CD14-positive monocyte (primary cell): Measurements from ENCODE around the gene CIITA. TPM values are rescaled to one million over a fixed set of nuclear protein-coding genes. Genes with fewer than 3 reads are reported as not detected.

Experiments
- DNase-seq, 3 donors: peaks; one replicate each; pipeline ENCODE4 v3.0.0-alpha.2; 2011 to 2022
- H2AFZ ChIP-seq: 2 replicates; pipeline ENCODE4 v1.6.0; 2012; ENCODE audit warnings: mild to moderate bottlenecking, low read depth, low read length, inconsistent platforms; ENCODE audit not compliant: insufficient read depth, poor library complexity, severe bottlenecking
- H3K27ac ChIP-seq, 2 donors: 1 replicate in 1 of 2; 2 replicates in 1 of 2; pipeline ENCODE4 v1.5.1; 2012 to 2013; ENCODE audit warnings: low read length in 2 of 2, control low read depth in 1 of 2, inconsistent platforms in 1 of 2, low read depth in 1 of 2, mild to moderate bottlenecking in 1 of 2
- H3K27me3 ChIP-seq, 2 donors: one replicate each; pipeline versions ENCODE4 v1.6.0 to v1.6.1; 2011 to 2013; ENCODE audit warnings: low read length in 2 of 2; ENCODE audit not compliant: control insufficient read depth in 2 of 2, insufficient read depth in 2 of 2
- H3K36me3 ChIP-seq, 2 donors: replicated peaks in 1 of 2; 1 replicate in 1 of 2; 2 replicates in 1 of 2; pipeline versions ENCODE4 v1.5.1 to v1.6.1; 2012 to 2013; ENCODE audit warnings: low read length in 2 of 2, control low read depth in 1 of 2, inconsistent platforms in 1 of 2, mild to moderate bottlenecking in 1 of 2; ENCODE audit not compliant: insufficient read depth in 2 of 2, control insufficient read depth in 1 of 2
- H3K4me1 ChIP-seq, 2 donors: 1 replicate in 1 of 2; 2 replicates in 1 of 2; pipeline versions ENCODE4 v1.5.1 to v1.6.1; 2012 to 2013; ENCODE audit warnings: low read length in 2 of 2, control low read depth in 1 of 2, inconsistent platforms in 1 of 2, mild to moderate bottlenecking in 1 of 2, moderate library complexity in 1 of 2; ENCODE audit not compliant: insufficient read depth in 2 of 2, control insufficient read depth in 1 of 2
- H3K4me2 ChIP-seq: replicated peaks from 2 replicates; pipeline ENCODE3; 2012; ENCODE audit warnings: low read length, moderate library complexity, mild to moderate bottlenecking; ENCODE audit not compliant: poor library complexity, severe bottlenecking; ENCODE audit errors: extremely low read depth
- H3K4me3 ChIP-seq, 3 experiments: fragments of 200-600 bp in 1 of 3; sonication (generic) in 1 of 3; replicated peaks in 1 of 3; 1 replicate in 2 of 3; 2 replicates in 1 of 3; pipeline ENCODE4 v1.5.1; 2011 to 2013; ENCODE audit warnings: low read length in 3 of 3, mild to moderate bottlenecking in 3 of 3, control low read depth in 2 of 3, low read depth in 2 of 3, inconsistent platforms in 1 of 3, moderate library complexity in 1 of 3
- H3K79me2 ChIP-seq: 2 replicates; pipeline ENCODE4 v1.6.0; 2012; ENCODE audit warnings: mild to moderate bottlenecking, control low read depth, inconsistent platforms, low read length, moderate library complexity; ENCODE audit not compliant: insufficient read depth
- H3K9ac ChIP-seq: 2 replicates; pipeline ENCODE4 v1.6.0; 2017; ENCODE audit warnings: low read length, mild to moderate bottlenecking; ENCODE audit not compliant: insufficient read depth, poor library complexity, severe bottlenecking
- H3K9me3 ChIP-seq, 2 donors: replicated peaks in 1 of 2; 1 replicate in 1 of 2; 2 replicates in 1 of 2; pipeline versions ENCODE4 v1.5.1 to v1.6.1; 2012 to 2013; ENCODE audit warnings: low read length in 2 of 2, control low read depth in 1 of 2; ENCODE audit not compliant: control insufficient read depth in 1 of 2, insufficient read depth in 1 of 2
- H4K20me1 ChIP-seq: 2 replicates; pipeline ENCODE4 v1.6.0; 2012; ENCODE audit warnings: mild to moderate bottlenecking, low read length, control low read depth, moderate library complexity; ENCODE audit not compliant: insufficient read depth
- H3K27ac Mint-ChIP-seq, 7 donors: one replicate each; pipeline ENCODE4 v1.8.0; 2020; ENCODE audit warnings: mild to moderate bottlenecking in 7 of 7, mixed read lengths in 7 of 7, moderate library complexity in 6 of 7, inconsistent platforms in 2 of 7
- H3K27me3 Mint-ChIP-seq, 3 donors: one replicate each; pipeline ENCODE4 v1.8.0; 2021 to 2022; ENCODE audit warnings: low read depth in 3 of 3, mild to moderate bottlenecking in 3 of 3, mixed read lengths in 3 of 3, moderate library complexity in 3 of 3, inconsistent platforms in 1 of 3
- H3K36me3 Mint-ChIP-seq, 2 donors: one replicate each; pipeline ENCODE4 v1.8.0; 2020; ENCODE audit warnings: mixed read lengths in 2 of 2, inconsistent platforms in 1 of 2, mild to moderate bottlenecking in 1 of 2
- H3K4me1 Mint-ChIP-seq: one replicate; pipeline ENCODE4 v1.8.0; 2020; ENCODE audit warnings: mild to moderate bottlenecking, mixed read lengths
- H3K4me3 Mint-ChIP-seq, 2 donors: one replicate each; pipeline ENCODE4 v1.8.0; 2020; ENCODE audit warnings: mild to moderate bottlenecking in 2 of 2, mixed read lengths in 2 of 2, moderate library complexity in 1 of 2
- H3K9me3 Mint-ChIP-seq, 7 donors: one replicate each; pipeline ENCODE4 v1.8.0; 2020 to 2022; ENCODE audit warnings: mixed read lengths in 7 of 7, mild to moderate bottlenecking in 6 of 7, moderate library complexity in 6 of 7, inconsistent platforms in 2 of 7
- whole genome bisulfite sequencing: methylation state at CpG from one replicate; pipeline ENCODE4 v1.1.5; 2013; ENCODE audit warnings: missing lambda C conversion rate; ENCODE audit not compliant: insufficient coverage; 5-methylcytosine and 5-hydroxymethylcytosine counted together
- intact Hi-C, 2 donors: fragments of 100-400 bp; cut with micrococcal nuclease; formaldehyde crosslinking; loops; one replicate each; pipeline versions ENCODE4 v1.15.0 to v1.15.1; 2023
- polyA plus RNA-seq, 3 donors: library from polyadenylated mRNA; depleted of rRNA in 1 of 3; unstranded in 2 of 3; stranded (reverse) in 1 of 3; fragments of 300-500 nt in 2 of 3; fragments of >200 nt in 1 of 3; fragmentation: Illumina TruSeq in 2 of 3; gene quantifications; 1 replicate in 2 of 3; 2 replicates in 1 of 3; pipeline ENCODE4 v1.2.3, GENCODE V29; 2012 to 2021
- TF ChIP-seq, protein P1 (sequence below): fragments of 200-600 bp; IDR thresholded peaks from one replicate; pipeline ENCODE4 v1.8.0; 2022; ENCODE audit warnings: antibody characterized with exemption, mild to moderate bottlenecking

The CIITA gene
- polyA plus RNA-seq, 3 donors, result 15.6 to 178 (median 22.1) TPM

- Histone ChIP-seq H3K79me2 (no peaks in the 10 kb centered on the region), H3K4me1 (peaks cover 9 to 14% of the 10 kb centered on the region in 2 donors), H2AFZ (no peak overlapping the region), H3K27me3 (no peaks in the 10 kb centered on the region), H3K36me3 (peaks cover 97 to 100% of the 10 kb centered on the region in 2 donors), H3K9me3 (no peaks in the 10 kb centered on the region), H3K27ac (peak overlapping the region in 1 of 2 donors; percentile 28), H3K9ac (no peak overlapping the region), H3K4me2 (no peak overlapping the region), H4K20me1 (peaks cover 94% of the 10 kb centered on the region), H3K4me3 (no peak overlapping the region)
- DNase-seq, result no peak
- Mint-ChIP-seq H3K27ac (peak overlapping the region in 5 of 7 donors; percentile 57 to 82 (median 75)), H3K9me3 (peaks cover 0 to 2% (median 0%) of the 10 kb centered on the region in 7 donors), H3K36me3 (peaks cover 81 to 99% of the 10 kb centered on the region in 2 donors), H3K4me1 (peaks cover 14% of the 10 kb centered on the region), H3K27me3 (peaks cover 0 to 2% (median 0%) of the 10 kb centered on the region in 3 donors), H3K4me3 (no peak overlapping the region)
- TF ChIP-seq, protein P1, sequence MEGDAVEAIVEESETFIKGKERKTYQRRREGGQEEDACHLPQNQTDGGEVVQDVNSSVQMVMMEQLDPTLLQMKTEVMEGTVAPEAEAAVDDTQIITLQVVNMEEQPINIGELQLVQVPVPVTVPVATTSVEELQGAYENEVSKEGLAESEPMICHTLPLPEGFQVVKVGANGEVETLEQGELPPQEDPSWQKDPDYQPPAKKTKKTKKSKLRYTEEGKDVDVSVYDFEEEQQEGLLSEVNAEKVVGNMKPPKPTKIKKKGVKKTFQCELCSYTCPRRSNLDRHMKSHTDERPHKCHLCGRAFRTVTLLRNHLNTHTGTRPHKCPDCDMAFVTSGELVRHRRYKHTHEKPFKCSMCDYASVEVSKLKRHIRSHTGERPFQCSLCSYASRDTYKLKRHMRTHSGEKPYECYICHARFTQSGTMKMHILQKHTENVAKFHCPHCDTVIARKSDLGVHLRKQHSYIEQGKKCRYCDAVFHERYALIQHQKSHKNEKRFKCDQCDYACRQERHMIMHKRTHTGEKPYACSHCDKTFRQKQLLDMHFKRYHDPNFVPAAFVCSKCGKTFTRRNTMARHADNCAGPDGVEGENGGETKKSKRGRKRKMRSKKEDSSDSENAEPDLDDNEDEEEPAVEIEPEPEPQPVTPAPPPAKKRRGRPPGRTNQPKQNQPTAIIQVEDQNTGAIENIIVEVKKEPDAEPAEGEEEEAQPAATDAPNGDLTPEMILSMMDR, result no peak
- 97% methylated on average over 7 of the region's 10 CpGs for WGBS
- intact Hi-C loops, result loop anchor here in 1 of 2 donors (5.0 kb wide), 1 partner anchor 404 kb away; no protein-coding TSS in a partner anchor
Measured at GRCh38 chr16:10921536-10922327, 44.7 kb downstream of the CIITA start.

DNA sequence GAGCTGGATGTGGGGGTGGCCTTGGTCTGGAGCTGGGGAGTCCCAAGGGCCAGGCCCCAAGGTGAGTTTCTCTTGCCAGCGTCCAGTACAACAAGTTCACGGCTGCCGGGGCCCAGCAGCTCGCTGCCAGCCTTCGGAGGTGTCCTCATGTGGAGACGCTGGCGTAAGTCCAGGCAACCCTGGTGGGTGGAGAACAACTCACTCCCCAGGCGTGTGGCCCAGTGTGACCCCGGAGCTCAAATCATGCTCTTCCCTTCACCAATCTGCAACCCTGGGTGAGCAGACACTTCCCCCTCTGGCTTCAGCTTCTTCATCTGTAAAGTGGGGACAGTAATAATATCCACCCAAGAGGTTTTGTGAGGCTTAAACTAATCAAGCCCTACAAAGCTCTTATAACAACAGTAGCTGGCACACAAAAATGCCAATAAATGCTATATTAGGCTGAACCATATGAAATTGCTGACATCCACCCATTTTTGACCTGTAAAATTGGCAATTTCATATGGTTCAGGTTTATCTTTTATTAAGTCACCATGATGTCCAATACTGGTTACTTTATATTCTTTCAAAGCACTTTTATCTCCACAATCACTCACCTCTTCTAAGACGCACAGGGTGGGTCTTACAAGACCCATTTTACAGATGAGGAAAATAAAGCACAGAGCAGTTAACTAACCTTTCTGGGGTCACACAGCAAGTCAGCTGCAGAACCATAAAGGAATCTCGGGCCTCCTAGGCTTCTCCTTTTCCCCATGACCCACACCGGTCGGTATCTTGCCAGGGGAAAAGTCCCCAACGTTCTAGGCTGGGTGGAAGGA lies 45.5 kb downstream of the CIITA start:
- Mint-ChIP-seq H3K27ac (peak overlapping the region in 3 of 7 donors; percentile 35 to 82 (median 66)), H3K4me1 (peaks cover 14% of the 10 kb centered on the region), H3K27me3 (peaks cover 0 to 2% (median 0%) of the 10 kb centered on the region in 3 donors), H3K4me3 (no peak overlapping the region), H3K9me3 (peaks cover 0 to 2% (median 0%) of the 10 kb centered on the region in 7 donors), H3K36me3 (peaks cover 81 to 99% of the 10 kb centered on the region in 2 donors)
- intact Hi-C loops, result loop anchor here in 1 of 2 donors (5.0 kb wide), 1 partner anchor 405 kb away; no protein-coding TSS in a partner anchor
- no peaks in the 10 kb centered on the region for H3K9me3 ChIP-seq
- DNase-seq, result no peak
- TF ChIP-seq, protein P1, result no peak
- 96% methylated on average over 8 of the region's 14 CpGs for WGBS
- no peak overlapping the region for H3K4me3 ChIP-seq
- no peak overlapping the region for H3K27ac ChIP-seq
- H2AFZ ChIP-seq, result no peak overlapping the region
- peaks cover 97 to 100% of the 10 kb centered on the region in 2 donors for H3K36me3 ChIP-seq
- H4K20me1 ChIP-seq, result peaks cover 96% of the 10 kb centered on the region
- H3K27me3 ChIP-seq, result no peaks in the 10 kb centered on the region
- H3K4me2 ChIP-seq, result no peak overlapping the region
- no peaks in the 10 kb centered on the region for H3K79me2 ChIP-seq
- H3K9ac ChIP-seq, result no peak overlapping the region
- peaks cover 9 to 14% of the 10 kb centered on the region in 2 donors for H3K4me1 ChIP-seq
